H1 (cell line): ENCODE measurements around the gene DRC1. TPM values are rescaled to one million over a fixed set of nuclear protein-coding genes. Genes with fewer than 3 reads are reported as not detected.

Experiments
- CTCF ChIA-PET: fragments of 300-600 bp; sonication (Branson Sonifier 250); formaldehyde crosslinking; loops from one replicate; lab custom pipeline; 2021; ENCODE audit not compliant: partially characterized antibody; lab: Charles Lee
- POLR2A ChIA-PET: fragments of 300-600 bp; sonication (Branson Sonifier 250); formaldehyde crosslinking; loops from one replicate; lab custom pipeline; 2021; ENCODE audit warnings: inconsistent platforms; ENCODE audit not compliant: partially characterized antibody; lab: Charles Lee
- DNase-seq, 2 experiments: peaks; one replicate each; pipeline versions ENCODE4 v3.0.0 to v3.0.0-alpha.2; 2010 to 2022; ENCODE audit warnings: low spot score in 2 of 2, low read depth in 1 of 2, mixed read lengths in 1 of 2
- FAIRE-seq: peaks from 2 replicates; lab custom pipeline; 2011; peaks lifted over from hg19 to GRCh38; lab: Jason Lieb, UNC
- H2AFZ ChIP-seq: 2 replicates; pipeline ENCODE4 v1.8.1; 2012; ENCODE audit warnings: low read length, inconsistent platforms
- H2AK5ac ChIP-seq: 2 replicates; pipeline ENCODE4 v1.6.1; 2013; ENCODE audit warnings: low read depth, low read length
- H2BK120ac ChIP-seq: replicated peaks from 2 replicates; pipeline ENCODE3; 2013; ENCODE audit warnings: low read depth, low read length, inconsistent platforms
- H2BK12ac ChIP-seq: 2 replicates; pipeline ENCODE4 v1.6.1; 2013; ENCODE audit warnings: low read depth, low read length
- H2BK15ac ChIP-seq: 2 replicates; pipeline ENCODE4 v1.6.1; 2013; ENCODE audit warnings: low read length
- H2BK20ac ChIP-seq: 2 replicates; pipeline ENCODE4 v1.6.1; 2013; ENCODE audit warnings: low read length
- H2BK5ac ChIP-seq: 2 replicates; pipeline ENCODE4 v1.6.1; 2013; ENCODE audit warnings: low read depth, low read length
- H3K14ac ChIP-seq: 2 replicates; pipeline ENCODE4 v1.6.1; 2013; ENCODE audit warnings: inconsistent platforms; ENCODE audit not compliant: insufficient read length
- H3K18ac ChIP-seq: 2 replicates; pipeline ENCODE4 v1.6.1; 2013; ENCODE audit warnings: low read length; ENCODE audit errors: extremely low read depth
- H3K23ac ChIP-seq: 2 replicates; pipeline ENCODE4 v1.6.1; 2013; ENCODE audit warnings: inconsistent platforms; ENCODE audit not compliant: insufficient read length
- H3K23me2 ChIP-seq: 2 replicates; pipeline ENCODE4 v1.6.1; 2013; ENCODE audit warnings: low read depth, low read length
- H3K27ac ChIP-seq: 2 replicates; pipeline ENCODE4 v1.6.1; 2011; ENCODE audit warnings: low read depth, low read length, inconsistent platforms
- H3K27me3 ChIP-seq, 4 experiments: replicated peaks in 1 of 4; 1 replicate in 1 of 4; 2 replicates in 3 of 4; pipeline versions ENCODE4 v1.6.1 to v1.8.1; 2011 to 2013; ENCODE audit warnings: low read length in 3 of 4, mild to moderate bottlenecking in 3 of 4, inconsistent platforms in 2 of 4, mixed read lengths in 2 of 4, moderate library complexity in 1 of 4; ENCODE audit not compliant: control insufficient read depth in 3 of 4, insufficient read depth in 3 of 4; ENCODE audit errors: extremely low read depth in 1 of 4
- H3K36me3 ChIP-seq, 4 experiments: 2 replicates each; pipeline versions ENCODE4 v1.6.1 to v1.8.1; 2011 to 2013; ENCODE audit warnings: mild to moderate bottlenecking in 4 of 4, low read length in 3 of 4, moderate library complexity in 2 of 4, control low read depth in 1 of 4, inconsistent platforms in 1 of 4; ENCODE audit not compliant: insufficient read depth in 4 of 4, control insufficient read depth in 2 of 4
- H3K4ac ChIP-seq: replicated peaks from 2 replicates; pipeline ENCODE3; 2013; ENCODE audit warnings: low read length, low read depth, mixed read lengths, inconsistent platforms; ENCODE audit not compliant: insufficient read length
- H3K4me1 ChIP-seq, 4 experiments: replicated peaks in 1 of 4; 1 replicate in 1 of 4; 2 replicates in 3 of 4; pipeline versions ENCODE4 v1.6.1 to v1.8.1; 2011 to 2013; ENCODE audit warnings: low read length in 3 of 4, inconsistent platforms in 2 of 4, mixed read lengths in 1 of 4; ENCODE audit not compliant: insufficient read depth in 4 of 4, control insufficient read depth in 3 of 4
- H3K4me2 ChIP-seq, 2 experiments: 2 replicates each; pipeline versions ENCODE4 v1.6.1 to v1.8.1; 2011 to 2013; ENCODE audit warnings: low read depth in 2 of 2, low read length in 2 of 2, control low read depth in 1 of 2, inconsistent platforms in 1 of 2, mild to moderate bottlenecking in 1 of 2; ENCODE audit not compliant: insufficient read depth in 1 of 2
- H3K4me3 ChIP-seq, 4 experiments: fragments of 200-600, 300-600 bp in 1 of 4; sonication (generic), shearing (Covaris generic), sonication (Bioruptor Twin) in 1 of 4; 2 replicates each; pipeline versions ENCODE4 v1.5.1 to v1.8.1; 2011 to 2016; ENCODE audit warnings: low read length in 4 of 4, low read depth in 3 of 4, control low read depth in 2 of 4, inconsistent platforms in 2 of 4, mild to moderate bottlenecking in 2 of 4, mixed read lengths in 1 of 4, moderate library complexity in 1 of 4; ENCODE audit not compliant: insufficient read depth in 2 of 4; ENCODE audit errors: extremely low read depth in 1 of 4
- H3K56ac ChIP-seq: replicated peaks from 2 replicates; pipeline ENCODE3; 2013; ENCODE audit warnings: low read depth, mild to moderate bottlenecking, mixed read lengths, low read length, inconsistent platforms; ENCODE audit not compliant: insufficient read length
- H3K79me1 ChIP-seq: 2 replicates; pipeline ENCODE4 v1.6.1; 2013; ENCODE audit warnings: low read depth, low read length, control low read depth
- H3K79me2 ChIP-seq, 2 experiments: 2 replicates each; pipeline versions ENCODE4 v1.6.1 to v1.8.1; 2012 to 2013; ENCODE audit warnings: low read length in 2 of 2, mild to moderate bottlenecking in 2 of 2, inconsistent platforms in 1 of 2; ENCODE audit not compliant: insufficient read depth in 2 of 2, control insufficient read depth in 1 of 2
- H3K9ac ChIP-seq, 4 experiments: replicated peaks in 1 of 4; 1 replicate in 1 of 4; 2 replicates in 3 of 4; pipeline versions ENCODE4 v1.6.1 to v1.8.1; 2011 to 2013; ENCODE audit warnings: low read depth in 3 of 4, low read length in 3 of 4, control low read depth in 2 of 4, mild to moderate bottlenecking in 2 of 4, moderate library complexity in 2 of 4, inconsistent platforms in 1 of 4; ENCODE audit errors: extremely low read depth in 1 of 4
- H3K9me3 ChIP-seq, 2 experiments: 2 replicates each; pipeline versions ENCODE4 v1.6.1 to v1.8.1; 2012 to 2013; ENCODE audit warnings: mild to moderate bottlenecking in 2 of 2, moderate library complexity in 2 of 2, control low read depth in 1 of 2, inconsistent platforms in 1 of 2, low read depth in 1 of 2, low read length in 1 of 2, mixed read lengths in 1 of 2; ENCODE audit not compliant: insufficient read depth in 2 of 2
- H4K20me1 ChIP-seq, 2 experiments: replicated peaks in 1 of 2; 2 replicates each; pipeline versions ENCODE3 to v1.8.1; 2011 to 2013; ENCODE audit warnings: inconsistent platforms in 2 of 2, low read length in 2 of 2, mild to moderate bottlenecking in 1 of 2; ENCODE audit not compliant: insufficient read depth in 2 of 2, control insufficient read depth in 1 of 2
- H4K5ac ChIP-seq: 2 replicates; pipeline ENCODE4 v1.6.1; 2013; ENCODE audit warnings: low read length, low read depth, mixed read lengths, inconsistent platforms; ENCODE audit not compliant: insufficient read length
- H4K8ac ChIP-seq: 2 replicates; pipeline ENCODE4 v1.8.0; 2013; ENCODE audit warnings: mild to moderate bottlenecking, moderate library complexity, low read length, inconsistent platforms; ENCODE audit not compliant: insufficient read depth; ENCODE audit errors: extremely low read depth
- H4K91ac ChIP-seq: replicated peaks from 2 replicates; pipeline ENCODE3; 2013; ENCODE audit warnings: low read length, mixed read lengths, inconsistent platforms; ENCODE audit not compliant: insufficient read length
- BRCA1 ChIP-seq: IDR thresholded peaks from 2 replicates; pipeline ENCODE4 v1.6.1; 2012; ENCODE audit warnings: low read depth, low read length, improper control_type of control experiment
- KDM5A ChIP-seq: fragments of 200-600 bp; IDR thresholded peaks from 2 replicates; pipeline ENCODE4 v1.7.1; 2012; ENCODE audit warnings: mild to moderate bottlenecking, low read length, inconsistent platforms, mixed read lengths
- WGBS, 2 experiments: shearing (Covaris generic) in 1 of 2; methylation state at CpG; one replicate each; pipeline versions ENCODE4 v1.1.6 to v1.1.7; 2013 to 2015; ENCODE audit warnings: low lambda C conversion rate in 2 of 2, mixed read lengths in 2 of 2, inconsistent platforms in 1 of 2, low coverage in 1 of 2, missing lambda C conversion rate in 1 of 2; ENCODE audit not compliant: insufficient replicate concordance in 2 of 2, insufficient coverage in 1 of 2, insufficient read length in 1 of 2; ENCODE audit errors: extremely low coverage in 1 of 2, missing lambda C conversion rate in 1 of 2; 5-methylcytosine and 5-hydroxymethylcytosine counted together
- polyA plus RNA-seq, 7 experiments: library from polyadenylated mRNA; depleted of rRNA in 3 of 7; stranded (reverse) in 5 of 7; unstranded in 2 of 7; fragments of >200 nt in 5 of 7; fragments of 200-250 nt in 2 of 7; gene quantifications; 1 replicate in 5 of 7; 2 replicates in 1 of 7; 4 replicates in 1 of 7; pipeline versions ENCODE4 v1.2.1 to v1.2.3, GENCODE V29; 2011 to 2013; ENCODE audit warnings: missing spikeins in 2 of 7, mixed read lengths in 2 of 7
- total RNA-seq: library from RNA; stranded (reverse); fragmentation: NEBNext Ultra II Directional; extraction: Animal tissue kit (Norgen Biotek cat#: 25700); gene quantifications from 2 replicates; pipeline ENCODE4 v1.2.1, GENCODE V29; 2021

DRC1 gene
- total and polyA plus RNA-seq, 2 of the 8 experiments (the other 6 are each of a cell fraction or from before 2014, with no cell fraction given): 0.08 TPM; not detected in 1

DNA sequence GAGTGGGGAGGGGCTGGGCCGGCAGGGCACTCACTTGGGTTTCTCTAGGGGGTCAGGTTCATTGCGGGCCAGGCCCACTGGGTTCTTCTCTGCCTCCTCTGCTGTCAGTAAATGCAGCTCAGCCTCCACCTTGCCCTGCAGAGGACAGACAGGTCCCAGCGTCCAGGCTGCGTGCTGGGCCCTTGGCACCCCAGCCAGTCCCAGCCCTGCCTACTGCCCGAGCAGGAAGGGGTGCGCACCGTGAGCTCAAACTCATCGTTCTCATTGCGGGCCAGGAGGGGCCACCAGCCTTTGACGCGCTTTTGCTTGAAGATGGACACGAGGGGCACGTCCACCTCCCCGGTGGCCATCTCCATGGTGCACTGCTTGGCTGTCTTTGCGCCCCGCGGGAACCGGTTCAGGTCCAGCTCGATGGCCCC, 58.9 kb downstream of the DRC1 start:
- no peaks in the 10 kb centered on the region for H3K79me1 ChIP-seq
- ChIA-PET CTCF (interaction anchor here (0.6 to 6.3 kb wide), 17 partner anchors 7 to 226 kb away, joined by 3 to 25 read pairs (median 4); no protein-coding TSS in a partner anchor), POLR2A (no interaction called here)
- H3K18ac ChIP-seq: peak overlapping the region; percentile 48
- H3K56ac ChIP-seq: no peak overlapping the region
- no peaks in the 10 kb centered on the region for H4K20me1 ChIP-seq
- H3K27ac ChIP-seq: no peak overlapping the region
- H3K36me3 ChIP-seq: no peaks in the 10 kb centered on the region
- H2BK15ac ChIP-seq: 0 out of 2 replicates have a peak overlapping the region, but pooled peaks have one; percentile 61
- peaks cover 0 to 23% (median 3%) of the 10 kb centered on the region in 4 experiments; a peak in 6 of 7 replicates for H3K4me1 ChIP-seq
- no peak overlapping the region for H3K4me2 ChIP-seq
- H3K23ac ChIP-seq: no peak overlapping the region
- H4K91ac ChIP-seq: peak overlapping the region; percentile 57
- peak overlapping the region; percentile 50; the same call in 1 of the 2 replicates for H2BK12ac ChIP-seq
- H2AK5ac ChIP-seq: no peak overlapping the region
- H4K8ac ChIP-seq: 0 out of 2 replicates have a peak overlapping the region, but pooled peaks have one; percentile 48
- no peak overlapping the region for H3K14ac ChIP-seq
- peak overlapping the region; percentile 41 for H2BK120ac ChIP-seq
- no peaks in the 10 kb centered on the region for H3K79me2 ChIP-seq
- no peaks in the 10 kb centered on the region for H3K9me3 ChIP-seq
- WGBS, 2 experiments: 85% methylated on average over 19 of the region's 19 CpGs; no CpG with 5 or more reads in 1 of the 2 experiments
- no peak overlapping the region for H3K9ac ChIP-seq
- H2AFZ ChIP-seq: no peak overlapping the region
- FAIRE-seq: no peak
- 0 out of 2 replicates have a peak overlapping the region, but pooled peaks have one; percentile 13 for H2BK20ac ChIP-seq
- H3K23me2 ChIP-seq: no peaks in the 10 kb centered on the region
- H2BK5ac ChIP-seq: peak overlapping the region; percentile 44; the same call in 1 of the 2 replicates
- DNase-seq: no peak
- peak overlapping the region; percentile 27 for H3K4ac ChIP-seq
- H3K27me3 ChIP-seq: no peaks in the 10 kb centered on the region
- no peak overlapping the region for H4K5ac ChIP-seq
- H3K4me3 ChIP-seq: no peak overlapping the region
- TF ChIP-seq KDM5A (no peak), BRCA1 (no peak)
